Measurements from ENCODE around the gene SHANK3.

SHANK3 gene

DNA sequence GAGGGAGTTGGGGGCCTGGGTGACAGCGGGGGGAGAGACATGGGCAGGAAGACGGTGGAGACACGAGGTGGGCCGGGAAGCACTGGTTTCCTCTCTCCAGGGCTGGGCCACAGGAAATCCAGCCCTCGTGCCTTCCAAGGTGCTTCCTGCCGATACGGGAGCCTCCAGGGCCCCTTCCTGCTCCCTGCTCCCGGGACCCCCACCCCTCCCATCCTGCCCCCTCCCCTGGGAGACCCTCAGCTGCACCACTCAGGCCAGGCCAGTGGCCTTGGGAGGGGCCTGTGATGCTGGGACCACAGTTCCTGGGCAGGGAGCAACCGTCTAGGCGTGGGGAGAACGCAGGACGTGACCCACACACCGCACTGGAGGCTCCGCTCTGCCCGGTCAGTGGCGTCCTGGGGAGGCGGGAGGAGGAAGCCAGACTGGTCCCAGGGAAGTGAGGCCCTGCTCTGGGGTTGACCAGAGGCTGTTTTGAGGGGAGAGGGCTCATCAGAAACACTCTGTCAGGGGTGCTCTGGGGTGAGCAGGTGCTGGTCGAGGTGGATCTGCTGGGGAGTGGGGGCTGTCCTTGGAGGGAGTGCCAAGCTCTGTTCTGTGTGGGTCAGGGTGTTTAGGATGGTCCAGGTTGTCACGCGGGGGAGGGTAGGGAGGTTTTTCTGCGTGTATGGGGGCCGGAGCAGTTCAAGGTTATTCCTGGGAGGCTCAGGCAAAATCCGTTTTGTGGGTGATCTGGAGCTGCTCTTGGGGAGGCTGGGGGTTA is at the start of gene SHANK3:
Gene SHANK3 (plus strand): TSS at position 353 of the 760 bp plus-strand sequence.
- TF ChIP-seq, protein P1, sequence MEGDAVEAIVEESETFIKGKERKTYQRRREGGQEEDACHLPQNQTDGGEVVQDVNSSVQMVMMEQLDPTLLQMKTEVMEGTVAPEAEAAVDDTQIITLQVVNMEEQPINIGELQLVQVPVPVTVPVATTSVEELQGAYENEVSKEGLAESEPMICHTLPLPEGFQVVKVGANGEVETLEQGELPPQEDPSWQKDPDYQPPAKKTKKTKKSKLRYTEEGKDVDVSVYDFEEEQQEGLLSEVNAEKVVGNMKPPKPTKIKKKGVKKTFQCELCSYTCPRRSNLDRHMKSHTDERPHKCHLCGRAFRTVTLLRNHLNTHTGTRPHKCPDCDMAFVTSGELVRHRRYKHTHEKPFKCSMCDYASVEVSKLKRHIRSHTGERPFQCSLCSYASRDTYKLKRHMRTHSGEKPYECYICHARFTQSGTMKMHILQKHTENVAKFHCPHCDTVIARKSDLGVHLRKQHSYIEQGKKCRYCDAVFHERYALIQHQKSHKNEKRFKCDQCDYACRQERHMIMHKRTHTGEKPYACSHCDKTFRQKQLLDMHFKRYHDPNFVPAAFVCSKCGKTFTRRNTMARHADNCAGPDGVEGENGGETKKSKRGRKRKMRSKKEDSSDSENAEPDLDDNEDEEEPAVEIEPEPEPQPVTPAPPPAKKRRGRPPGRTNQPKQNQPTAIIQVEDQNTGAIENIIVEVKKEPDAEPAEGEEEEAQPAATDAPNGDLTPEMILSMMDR (IDR thresholded peaks at IDR 0.05; ENCODE audit: control insufficient read depth, extremely low read depth, insufficient read depth), result no peak
- H3K4me3 ChIP-seq (ENCODE audit: low read depth, low read length), result no peak within 1 kb of the TSS
- no peak for DNase-seq (ENCODE audit: low read depth)

GRCh38 chr22:50624347-50625130 is 48.1 kb upstream of the SHANK3 start:
- no peak for DNase-seq (ENCODE audit: low read depth)
- TF ChIP-seq, protein P1 (IDR thresholded peaks at IDR 0.05; ENCODE audit: control insufficient read depth, extremely low read depth, insufficient read depth), result no peak
- H3K4me3 ChIP-seq (ENCODE audit: low read depth, low read length), result no peak overlapping the region

DNA sequence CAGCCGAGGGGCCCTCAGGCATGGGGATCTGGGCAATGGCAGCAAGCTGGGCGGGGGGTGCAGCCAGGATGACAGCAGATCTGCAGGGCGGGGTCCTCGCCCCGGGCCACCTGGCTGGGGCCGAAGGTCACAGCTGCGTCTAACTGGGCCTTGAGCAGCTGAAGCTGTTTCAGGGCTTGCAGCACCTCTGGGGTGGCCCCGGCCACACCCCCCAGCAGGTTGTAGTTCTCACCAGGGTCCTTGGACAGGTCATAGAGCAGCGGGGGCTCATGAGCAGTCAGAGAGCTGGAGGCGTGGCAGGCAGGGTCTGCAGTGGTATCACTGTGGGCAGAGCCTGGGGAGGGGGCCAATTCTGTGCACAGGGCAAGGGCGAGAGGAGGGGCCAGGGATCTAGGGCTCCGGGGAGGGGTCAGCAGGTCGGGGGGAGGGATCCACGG is 47.5 kb upstream of the SHANK3 start:
- TF ChIP-seq, protein P1 (IDR thresholded peaks at IDR 0.05; ENCODE audit: control insufficient read depth, extremely low read depth, insufficient read depth), result no peak
- H3K4me3 ChIP-seq (ENCODE audit: low read depth, low read length), result no peak overlapping the region
- DNase-seq (ENCODE audit: low read depth), result no peak

DNA sequence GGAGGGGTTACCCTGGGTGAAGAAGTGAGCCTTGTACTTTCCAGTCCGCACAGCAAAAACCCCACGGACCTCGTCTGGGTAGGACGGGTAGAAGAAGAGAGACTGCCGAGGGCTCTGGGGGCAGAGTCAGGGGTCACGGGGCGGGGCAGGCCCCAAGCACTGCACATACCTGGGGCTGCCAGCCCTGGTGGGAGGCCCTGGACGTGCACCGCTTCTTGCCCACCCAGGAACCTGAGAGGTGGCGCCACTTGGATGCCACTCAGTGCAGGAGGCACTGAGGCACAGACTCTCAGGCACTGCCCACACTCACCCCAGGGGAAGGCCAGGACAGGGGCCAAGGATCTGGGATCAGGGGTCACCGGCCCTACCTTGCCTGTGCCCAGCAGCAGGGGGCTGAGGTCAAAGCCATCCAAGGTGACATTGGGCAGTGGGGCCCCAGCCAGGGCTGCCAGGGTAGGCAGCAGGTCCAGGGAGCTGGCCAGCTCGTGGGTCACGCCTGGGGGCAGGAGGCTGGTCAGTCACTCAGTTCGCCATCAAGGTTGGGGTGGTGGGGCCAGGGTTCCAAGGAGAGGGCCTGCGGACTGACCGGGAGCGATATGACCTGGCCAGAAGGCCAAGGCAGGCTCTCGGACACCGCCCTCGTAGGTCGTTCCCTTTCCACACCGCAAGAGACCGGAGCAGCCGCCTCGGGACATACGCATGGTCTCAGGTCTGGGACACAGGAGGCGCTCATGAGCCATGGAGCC is 46.9 kb upstream of the SHANK3 start:
- no peak for DNase-seq (ENCODE audit: low read depth)
- TF ChIP-seq, protein P1 (IDR thresholded peaks at IDR 0.05; ENCODE audit: control insufficient read depth, extremely low read depth, insufficient read depth), result no peak
- no peak overlapping the region for H3K4me3 ChIP-seq (ENCODE audit: low read depth, low read length)

GRCh38 chr22:50626314-50626849 is 46.2 kb upstream of the SHANK3 start:
- no peak overlapping the region; the same call in 1 of the 2 replicates for H3K4me3 ChIP-seq (ENCODE audit: low read depth, low read length)
- DNase-seq (ENCODE audit: low read depth), result no peak
- TF ChIP-seq, protein P1 (IDR thresholded peaks at IDR 0.05; ENCODE audit: control insufficient read depth, extremely low read depth, insufficient read depth), result no peak

DNA sequence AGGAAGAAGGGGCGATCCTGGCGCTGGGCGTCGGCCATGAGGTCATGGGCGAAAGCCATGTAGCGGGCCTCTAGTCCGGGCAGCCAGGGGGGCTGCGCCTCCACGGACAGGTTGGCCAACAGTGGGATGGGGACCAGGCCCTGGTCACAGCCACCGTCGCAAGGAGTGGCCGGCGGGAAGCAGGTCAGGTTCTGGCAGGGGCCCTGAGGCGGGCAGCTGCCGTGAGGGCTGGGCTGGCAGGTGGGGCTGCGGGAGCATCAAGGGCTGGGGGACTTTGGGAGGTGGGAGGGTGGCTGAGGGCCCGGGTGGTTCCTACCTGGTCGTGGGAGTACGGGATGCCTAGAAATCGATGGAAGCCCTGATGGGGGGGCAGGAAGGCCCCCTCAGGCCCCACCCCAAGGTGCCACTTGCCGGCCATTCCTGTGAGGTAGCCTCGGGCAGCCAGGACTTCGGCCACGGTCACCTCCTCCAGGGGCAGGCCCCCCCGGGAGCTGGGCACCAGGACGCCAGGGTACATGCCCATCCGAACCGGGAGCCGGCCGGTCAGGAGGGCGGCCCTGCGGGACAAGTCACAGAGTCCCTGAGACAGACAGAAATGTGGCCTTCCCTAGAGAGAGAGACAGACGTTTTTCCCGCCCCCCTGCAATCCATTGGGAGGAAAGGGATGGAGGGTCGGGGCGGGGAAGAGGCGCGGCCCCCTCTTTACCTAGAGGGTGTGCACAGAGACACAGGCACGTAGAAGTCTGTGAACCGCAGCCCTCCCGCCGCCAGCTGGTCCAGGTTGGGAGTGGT is 45.6 kb upstream of the SHANK3 start:
- DNase-seq (ENCODE audit: low read depth), result no peak
- peak overlapping the region; percentile 86 for H3K4me3 ChIP-seq (ENCODE audit: low read depth, low read length)
- TF ChIP-seq, protein P1 (IDR thresholded peaks at IDR 0.05; ENCODE audit: control insufficient read depth, extremely low read depth, insufficient read depth), result no peak

All from LNCaP clone FGC (cell line).